ENCODE measurements around the gene DLG2.
"Not testable (repeated sequence)": the region's sequence is repeated elsewhere in the genome, so short reads cannot be mapped to it uniquely, and the experiment has no call there.

Gene DLG2

GRCh38 chr11:84793318-84793717, 833.8 kb downstream of the DLG2 start:
- no peaks in the 10 kb centered on the region for H3K36me3 ChIP-seq (replicated peaks; ENCODE audit: insufficient read depth, low read length)
- H3K27ac ChIP-seq (ENCODE audit: low read length) = no peak overlapping the region
- no peaks in the 10 kb centered on the region for H4K20me1 ChIP-seq (ENCODE audit: insufficient read depth, low read length)
- no peaks in the 10 kb centered on the region for H3F3A ChIP-seq (ENCODE audit: insufficient read depth, low read length)
- H3K79me2 ChIP-seq (ENCODE audit: low read length) = no peaks in the 10 kb centered on the region
- TF ChIP-seq EZH2phosphoT487 (IDR thresholded peaks at IDR 0.05; ENCODE audit: low read length) = no peak
- TF ChIP-seq CTCF (IDR thresholded peaks at IDR 0.05; ENCODE audit: low read length) = no peak
- no peak for TF ChIP-seq EZH2 (optimal IDR thresholded peaks at IDR 0.05; ENCODE audit: low read depth, low read length)
- H3K9me3 ChIP-seq (replicated peaks; ENCODE audit: insufficient read depth, low read length) = no peaks in the 10 kb centered on the region
- no peak overlapping the region for H3K4me2 ChIP-seq (ENCODE audit: low read depth, low read length)
- H2AFZ ChIP-seq (ENCODE audit: low read length) = no peak overlapping the region
- no peaks in the 10 kb centered on the region for H3K27me3 ChIP-seq (replicated peaks; ENCODE audit: insufficient read depth, low read length)
- H3K9ac ChIP-seq (ENCODE audit: low read length) = no peak overlapping the region
- no peaks in the 10 kb centered on the region for H3K4me1 ChIP-seq (ENCODE audit: low read length)
- no peak for DNase-seq
- no peak overlapping the region for H3K4me3 ChIP-seq (ENCODE audit: low read length)
- H3K9me2 ChIP-seq (replicated peaks; ENCODE audit: insufficient read depth, low read length) = no peaks in the 10 kb centered on the region

- TF ChIP-seq CTCF (IDR thresholded peaks at IDR 0.05; ENCODE audit: low read length) = no peak
- no peaks in the 10 kb centered on the region for H3K9me3 ChIP-seq (replicated peaks; ENCODE audit: insufficient read depth, low read length)
- no peak overlapping the region for H3K27ac ChIP-seq (ENCODE audit: low read length)
- no peak overlapping the region for H2AFZ ChIP-seq (ENCODE audit: low read length)
- no peaks in the 10 kb centered on the region for H3K79me2 ChIP-seq (ENCODE audit: low read length)
- H3K9ac ChIP-seq (ENCODE audit: low read length) = no peak overlapping the region
- no peaks in the 10 kb centered on the region for H3K36me3 ChIP-seq (replicated peaks; ENCODE audit: insufficient read depth, low read length)
- DNase-seq = no peak
- no peak overlapping the region for H3K4me3 ChIP-seq (ENCODE audit: low read length)
- H3K4me2 ChIP-seq (ENCODE audit: low read depth, low read length) = no peak overlapping the region
- H3F3A ChIP-seq (ENCODE audit: insufficient read depth, low read length) = no peaks in the 10 kb centered on the region
- H3K4me1 ChIP-seq (ENCODE audit: low read length) = no peaks in the 10 kb centered on the region
- no peaks in the 10 kb centered on the region for H3K9me2 ChIP-seq (replicated peaks; ENCODE audit: insufficient read depth, low read length)
- no peaks in the 10 kb centered on the region for H4K20me1 ChIP-seq (ENCODE audit: insufficient read depth, low read length)
- H3K27me3 ChIP-seq (replicated peaks; ENCODE audit: insufficient read depth, low read length) = no peaks in the 10 kb centered on the region
Observed at GRCh38 chr11:84790849-84791427, 836.2 kb downstream of the DLG2 start.

GRCh38 chr11:84788220-84788619, 838.9 kb downstream of the DLG2 start:
- Histone ChIP-seq H3K27me3 (replicated peaks; ENCODE audit: insufficient read depth, low read length) (no peaks in the 10 kb centered on the region), H4K20me1 (ENCODE audit: insufficient read depth, low read length) (no peaks in the 10 kb centered on the region), H3K4me2 (ENCODE audit: low read depth, low read length) (no peak overlapping the region), H3F3A (ENCODE audit: insufficient read depth, low read length) (no peaks in the 10 kb centered on the region), H3K36me3 (replicated peaks; ENCODE audit: insufficient read depth, low read length) (no peaks in the 10 kb centered on the region), H3K4me1 (ENCODE audit: low read length) (no peaks in the 10 kb centered on the region), H3K27ac (ENCODE audit: low read length) (no peak overlapping the region), H3K9me3 (replicated peaks; ENCODE audit: insufficient read depth, low read length) (no peaks in the 10 kb centered on the region), H2AFZ (ENCODE audit: low read length) (no peak overlapping the region), H3K9me2 (replicated peaks; ENCODE audit: insufficient read depth, low read length) (no peaks in the 10 kb centered on the region), H3K4me3 (ENCODE audit: low read length) (no peak overlapping the region), H3K9ac (ENCODE audit: low read length) (no peak overlapping the region), H3K79me2 (ENCODE audit: low read length) (no peaks in the 10 kb centered on the region)
- no peak for TF ChIP-seq EZH2phosphoT487 (IDR thresholded peaks at IDR 0.05; ENCODE audit: low read length)
- no peak for TF ChIP-seq CTCF (IDR thresholded peaks at IDR 0.05; ENCODE audit: low read length)
- no peak for TF ChIP-seq EZH2 (optimal IDR thresholded peaks at IDR 0.05; ENCODE audit: low read depth, low read length)
- no peak for DNase-seq

- H3K4me3 ChIP-seq (ENCODE audit: low read length); H3K9me2 ChIP-seq (replicated peaks; ENCODE audit: insufficient read depth, low read length); H3K27me3 ChIP-seq (replicated peaks; ENCODE audit: insufficient read depth, low read length); DNase-seq; H3K79me2 ChIP-seq (ENCODE audit: low read length); H3K36me3 ChIP-seq (replicated peaks; ENCODE audit: insufficient read depth, low read length); H3K9ac ChIP-seq (ENCODE audit: low read length); H3K4me2 ChIP-seq (ENCODE audit: low read depth, low read length); H4K20me1 ChIP-seq (ENCODE audit: insufficient read depth, low read length); H3K9me3 ChIP-seq (replicated peaks; ENCODE audit: insufficient read depth, low read length); H3F3A ChIP-seq (ENCODE audit: insufficient read depth, low read length); H3K4me1 ChIP-seq (ENCODE audit: low read length); H3K27ac ChIP-seq (ENCODE audit: low read length); H2AFZ ChIP-seq (ENCODE audit: low read length): not testable (repeated sequence)
Observed at GRCh38 chr11:84784158-84784557, 843.0 kb downstream of the DLG2 start.

All from MM.1S (cell line).